CD14-positive monocyte (primary cell): ENCODE data around the gene MPV17L2. TPM values are rescaled to one million over a fixed set of nuclear protein-coding genes. Genes with fewer than 3 reads are reported as not detected.

Source experiments
- DNase-seq, 3 donors: peaks; one replicate each; pipeline ENCODE4 v3.0.0-alpha.2; 2011 to 2022
- H2AFZ ChIP-seq: 2 replicates; pipeline ENCODE4 v1.6.0; 2012; ENCODE audit warnings: mild to moderate bottlenecking, low read depth, low read length, inconsistent platforms; ENCODE audit not compliant: insufficient read depth, poor library complexity, severe bottlenecking
- H3K27ac ChIP-seq, 2 donors: 1 replicate in 1 of 2; 2 replicates in 1 of 2; pipeline ENCODE4 v1.5.1; 2012 to 2013; ENCODE audit warnings: low read length in 2 of 2, control low read depth in 1 of 2, inconsistent platforms in 1 of 2, low read depth in 1 of 2, mild to moderate bottlenecking in 1 of 2
- H3K27me3 ChIP-seq, 2 donors: one replicate each; pipeline versions ENCODE4 v1.6.0 to v1.6.1; 2011 to 2013; ENCODE audit warnings: low read length in 2 of 2; ENCODE audit not compliant: control insufficient read depth in 2 of 2, insufficient read depth in 2 of 2
- H3K36me3 ChIP-seq, 2 donors: replicated peaks in 1 of 2; 1 replicate in 1 of 2; 2 replicates in 1 of 2; pipeline versions ENCODE4 v1.5.1 to v1.6.1; 2012 to 2013; ENCODE audit warnings: low read length in 2 of 2, control low read depth in 1 of 2, inconsistent platforms in 1 of 2, mild to moderate bottlenecking in 1 of 2; ENCODE audit not compliant: insufficient read depth in 2 of 2, control insufficient read depth in 1 of 2
- H3K4me1 ChIP-seq, 2 donors: 1 replicate in 1 of 2; 2 replicates in 1 of 2; pipeline versions ENCODE4 v1.5.1 to v1.6.1; 2012 to 2013; ENCODE audit warnings: low read length in 2 of 2, control low read depth in 1 of 2, inconsistent platforms in 1 of 2, mild to moderate bottlenecking in 1 of 2, moderate library complexity in 1 of 2; ENCODE audit not compliant: insufficient read depth in 2 of 2, control insufficient read depth in 1 of 2
- H3K4me2 ChIP-seq: replicated peaks from 2 replicates; pipeline ENCODE3; 2012; ENCODE audit warnings: low read length, moderate library complexity, mild to moderate bottlenecking; ENCODE audit not compliant: poor library complexity, severe bottlenecking; ENCODE audit errors: extremely low read depth
- H3K4me3 ChIP-seq, 3 experiments: fragments of 200-600 bp in 1 of 3; sonication (generic) in 1 of 3; replicated peaks in 1 of 3; 1 replicate in 2 of 3; 2 replicates in 1 of 3; pipeline ENCODE4 v1.5.1; 2011 to 2013; ENCODE audit warnings: low read length in 3 of 3, mild to moderate bottlenecking in 3 of 3, control low read depth in 2 of 3, low read depth in 2 of 3, inconsistent platforms in 1 of 3, moderate library complexity in 1 of 3
- H3K79me2 ChIP-seq: 2 replicates; pipeline ENCODE4 v1.6.0; 2012; ENCODE audit warnings: mild to moderate bottlenecking, control low read depth, inconsistent platforms, low read length, moderate library complexity; ENCODE audit not compliant: insufficient read depth
- H3K9ac ChIP-seq: 2 replicates; pipeline ENCODE4 v1.6.0; 2017; ENCODE audit warnings: low read length, mild to moderate bottlenecking; ENCODE audit not compliant: insufficient read depth, poor library complexity, severe bottlenecking
- H3K9me3 ChIP-seq, 2 donors: replicated peaks in 1 of 2; 1 replicate in 1 of 2; 2 replicates in 1 of 2; pipeline versions ENCODE4 v1.5.1 to v1.6.1; 2012 to 2013; ENCODE audit warnings: low read length in 2 of 2, control low read depth in 1 of 2; ENCODE audit not compliant: control insufficient read depth in 1 of 2, insufficient read depth in 1 of 2
- H4K20me1 ChIP-seq: 2 replicates; pipeline ENCODE4 v1.6.0; 2012; ENCODE audit warnings: mild to moderate bottlenecking, low read length, control low read depth, moderate library complexity; ENCODE audit not compliant: insufficient read depth
- H3K27ac Mint-ChIP-seq, 7 donors: one replicate each; pipeline ENCODE4 v1.8.0; 2020; ENCODE audit warnings: mild to moderate bottlenecking in 7 of 7, mixed read lengths in 7 of 7, moderate library complexity in 6 of 7, inconsistent platforms in 2 of 7
- H3K27me3 Mint-ChIP-seq, 3 donors: one replicate each; pipeline ENCODE4 v1.8.0; 2021 to 2022; ENCODE audit warnings: low read depth in 3 of 3, mild to moderate bottlenecking in 3 of 3, mixed read lengths in 3 of 3, moderate library complexity in 3 of 3, inconsistent platforms in 1 of 3
- H3K36me3 Mint-ChIP-seq, 2 donors: one replicate each; pipeline ENCODE4 v1.8.0; 2020; ENCODE audit warnings: mixed read lengths in 2 of 2, inconsistent platforms in 1 of 2, mild to moderate bottlenecking in 1 of 2
- H3K4me1 Mint-ChIP-seq: one replicate; pipeline ENCODE4 v1.8.0; 2020; ENCODE audit warnings: mild to moderate bottlenecking, mixed read lengths
- H3K4me3 Mint-ChIP-seq, 2 donors: one replicate each; pipeline ENCODE4 v1.8.0; 2020; ENCODE audit warnings: mild to moderate bottlenecking in 2 of 2, mixed read lengths in 2 of 2, moderate library complexity in 1 of 2
- H3K9me3 Mint-ChIP-seq, 7 donors: one replicate each; pipeline ENCODE4 v1.8.0; 2020 to 2022; ENCODE audit warnings: mixed read lengths in 7 of 7, mild to moderate bottlenecking in 6 of 7, moderate library complexity in 6 of 7, inconsistent platforms in 2 of 7
- WGBS: methylation state at CpG from one replicate; pipeline ENCODE4 v1.1.5; 2013; ENCODE audit warnings: missing lambda C conversion rate; ENCODE audit not compliant: insufficient coverage; 5-methylcytosine and 5-hydroxymethylcytosine counted together
- intact Hi-C, 2 donors: fragments of 100-400 bp; cut with micrococcal nuclease; formaldehyde crosslinking; loops; one replicate each; pipeline versions ENCODE4 v1.15.0 to v1.15.1; 2023
- polyA plus RNA-seq, 3 donors: library from polyadenylated mRNA; depleted of rRNA in 1 of 3; unstranded in 2 of 3; stranded (reverse) in 1 of 3; fragments of 300-500 nt in 2 of 3; fragments of >200 nt in 1 of 3; fragmentation: Illumina TruSeq in 2 of 3; gene quantifications; 1 replicate in 2 of 3; 2 replicates in 1 of 3; pipeline ENCODE4 v1.2.3, GENCODE V29; 2012 to 2021
- TF ChIP-seq, protein P1 (sequence below): fragments of 200-600 bp; IDR thresholded peaks from one replicate; pipeline ENCODE4 v1.8.0; 2022; ENCODE audit warnings: antibody characterized with exemption, mild to moderate bottlenecking

MPV17L2 gene
- polyA plus RNA-seq, 3 donors: 14.3 to 20.2 (median 15.0) TPM

DNA sequence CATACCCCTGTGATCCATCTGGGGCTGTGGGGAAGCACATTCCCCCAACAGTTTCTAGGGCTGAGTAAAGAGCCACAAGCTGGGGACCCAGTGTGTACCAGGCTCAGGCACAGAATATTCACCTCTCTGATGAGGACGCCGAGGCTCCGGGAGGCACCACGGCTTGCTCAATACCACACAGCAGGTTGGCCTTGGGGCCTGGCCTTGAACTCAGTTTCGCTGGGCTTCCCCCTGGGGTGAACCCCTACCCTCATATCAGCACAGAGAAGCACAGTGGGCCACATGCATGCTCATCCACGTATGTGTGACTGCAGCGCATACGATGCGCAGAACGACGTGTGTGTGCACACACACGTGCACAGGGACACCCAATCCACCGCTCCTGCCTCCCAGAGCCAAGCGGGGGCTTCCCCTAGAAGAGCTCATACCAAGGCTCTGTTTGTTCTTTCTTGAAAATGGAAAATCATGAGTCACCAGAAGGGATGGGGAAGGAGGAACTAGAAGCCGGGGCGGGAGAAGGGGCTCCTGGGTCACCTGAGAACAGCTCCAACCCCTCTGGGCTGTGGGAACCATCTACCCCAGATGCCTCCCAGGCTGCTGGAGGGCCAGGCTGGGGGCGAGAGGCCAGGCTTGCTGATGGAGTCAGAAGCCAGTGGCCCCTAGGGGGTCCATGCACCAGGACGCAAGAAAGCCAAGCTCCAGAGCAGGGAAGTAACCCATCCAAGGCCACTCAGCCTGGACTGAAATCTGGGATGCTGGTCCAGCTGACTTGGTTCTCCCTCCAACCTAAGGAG, 38.1 kb downstream of the MPV17L2 start:
- peaks cover 6 to 17% (median 11%) of the 10 kb centered on the region in 7 donors for H3K9me3 Mint-ChIP-seq
- Histone ChIP-seq H3K79me2 (no peaks in the 10 kb centered on the region), H3K9me3 (peaks cover 3 to 7% of the 10 kb centered on the region in 2 donors), H3K4me1 (peaks cover 0 to 11% of the 10 kb centered on the region in 2 donors), H3K27me3 (peaks cover 13 to 52% of the 10 kb centered on the region in 2 donors), H3K4me3 (no peak overlapping the region), H3K27ac (no peak overlapping the region), H3K36me3 (no peaks in the 10 kb centered on the region), H2AFZ (no peak overlapping the region), H4K20me1 (no peaks in the 10 kb centered on the region), H3K9ac (no peak overlapping the region), H3K4me2 (no peak overlapping the region)
- peak overlapping the region in 1 of 2 donors; percentile 51 for H3K4me3 Mint-ChIP-seq
- 40% methylated on average over 17 of the region's 18 CpGs for WGBS
- H3K4me1 Mint-ChIP-seq: peaks cover 10% of the 10 kb centered on the region
- peak in 2 of 3 donors; percentile 33 to 67 for DNase-seq
- H3K27me3 Mint-ChIP-seq: peaks cover 42 to 69% (median 68%) of the 10 kb centered on the region in 3 donors
- H3K36me3 Mint-ChIP-seq: peaks cover 0 to 3% of the 10 kb centered on the region in 2 donors
- intact Hi-C loops: no loop called here
- TF ChIP-seq, protein P1, sequence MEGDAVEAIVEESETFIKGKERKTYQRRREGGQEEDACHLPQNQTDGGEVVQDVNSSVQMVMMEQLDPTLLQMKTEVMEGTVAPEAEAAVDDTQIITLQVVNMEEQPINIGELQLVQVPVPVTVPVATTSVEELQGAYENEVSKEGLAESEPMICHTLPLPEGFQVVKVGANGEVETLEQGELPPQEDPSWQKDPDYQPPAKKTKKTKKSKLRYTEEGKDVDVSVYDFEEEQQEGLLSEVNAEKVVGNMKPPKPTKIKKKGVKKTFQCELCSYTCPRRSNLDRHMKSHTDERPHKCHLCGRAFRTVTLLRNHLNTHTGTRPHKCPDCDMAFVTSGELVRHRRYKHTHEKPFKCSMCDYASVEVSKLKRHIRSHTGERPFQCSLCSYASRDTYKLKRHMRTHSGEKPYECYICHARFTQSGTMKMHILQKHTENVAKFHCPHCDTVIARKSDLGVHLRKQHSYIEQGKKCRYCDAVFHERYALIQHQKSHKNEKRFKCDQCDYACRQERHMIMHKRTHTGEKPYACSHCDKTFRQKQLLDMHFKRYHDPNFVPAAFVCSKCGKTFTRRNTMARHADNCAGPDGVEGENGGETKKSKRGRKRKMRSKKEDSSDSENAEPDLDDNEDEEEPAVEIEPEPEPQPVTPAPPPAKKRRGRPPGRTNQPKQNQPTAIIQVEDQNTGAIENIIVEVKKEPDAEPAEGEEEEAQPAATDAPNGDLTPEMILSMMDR: no peak
- peak overlapping the region in 2 of 7 donors; percentile 38 to 68 for H3K27ac Mint-ChIP-seq

DNA sequence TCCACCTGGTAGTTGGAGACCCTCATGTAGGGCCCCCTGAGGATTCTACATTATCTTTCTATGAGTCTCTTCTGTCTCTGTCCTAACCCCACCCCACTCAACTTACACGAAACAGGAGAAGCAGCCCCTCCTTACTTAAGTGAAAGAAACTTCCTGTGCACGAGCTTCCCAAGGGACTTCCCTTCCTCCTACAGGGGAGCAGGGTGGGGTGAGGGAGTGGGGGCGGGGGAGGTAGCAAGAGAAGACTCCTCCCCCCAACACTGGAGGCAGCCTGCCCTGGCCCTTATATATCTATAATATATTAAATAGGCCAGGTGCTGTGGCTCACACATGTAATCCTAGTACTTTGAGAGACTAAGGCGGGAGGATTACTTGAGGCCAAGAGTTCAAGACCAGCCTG, 38.8 kb downstream of the MPV17L2 start:
- WGBS: 89% methylated on average over 1 of the region's 4 CpGs
- Histone ChIP-seq H3K27ac (no peak overlapping the region), H3K79me2 (no peaks in the 10 kb centered on the region), H3K4me1 (peaks cover 0 to 11% of the 10 kb centered on the region in 2 donors), H3K9me3 (peaks cover 3 to 7% of the 10 kb centered on the region in 2 donors), H3K4me2 (no peak overlapping the region), H3K36me3 (no peaks in the 10 kb centered on the region), H3K4me3 (no peak overlapping the region), H3K9ac (no peak overlapping the region), H3K27me3 (peaks cover 8 to 47% of the 10 kb centered on the region in 2 donors), H4K20me1 (no peaks in the 10 kb centered on the region), H2AFZ (no peak overlapping the region)
- Mint-ChIP-seq H3K4me3 (peak overlapping the region in 1 of 2 donors; percentile 76), H3K36me3 (peaks cover 0 to 3% of the 10 kb centered on the region in 2 donors), H3K9me3 (peaks cover 6 to 17% (median 9%) of the 10 kb centered on the region in 7 donors), H3K27ac (no peak overlapping the region), H3K27me3 (peaks cover 39 to 65% (median 65%) of the 10 kb centered on the region in 3 donors), H3K4me1 (peaks cover 10% of the 10 kb centered on the region)
- TF ChIP-seq, protein P1: no peak
- no peak for DNase-seq
- intact Hi-C loops: no loop called here
